ENCODE measurements around the gene RUBCN.

DNA sequence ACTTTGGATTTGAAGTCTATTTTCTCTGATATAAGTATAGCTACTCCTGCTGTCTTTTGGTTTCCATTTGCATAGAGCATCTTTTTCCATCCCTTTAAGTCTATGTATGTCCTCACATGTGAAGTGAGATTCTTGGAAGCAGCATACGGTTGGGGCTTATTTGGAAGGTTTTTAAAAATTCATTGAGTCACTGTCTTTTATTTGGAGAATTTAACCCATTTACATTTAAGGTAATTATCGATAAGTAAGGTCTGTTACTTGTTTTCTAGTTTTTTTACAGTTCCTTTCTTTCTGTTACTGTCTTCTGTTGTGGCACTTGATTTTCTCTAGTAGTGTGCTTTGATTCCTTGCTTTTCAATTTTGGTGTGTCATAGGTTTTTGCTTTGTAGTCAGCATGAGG is 14.0 kb downstream of the RUBCN start:
- TF ChIP-seq, protein P1, sequence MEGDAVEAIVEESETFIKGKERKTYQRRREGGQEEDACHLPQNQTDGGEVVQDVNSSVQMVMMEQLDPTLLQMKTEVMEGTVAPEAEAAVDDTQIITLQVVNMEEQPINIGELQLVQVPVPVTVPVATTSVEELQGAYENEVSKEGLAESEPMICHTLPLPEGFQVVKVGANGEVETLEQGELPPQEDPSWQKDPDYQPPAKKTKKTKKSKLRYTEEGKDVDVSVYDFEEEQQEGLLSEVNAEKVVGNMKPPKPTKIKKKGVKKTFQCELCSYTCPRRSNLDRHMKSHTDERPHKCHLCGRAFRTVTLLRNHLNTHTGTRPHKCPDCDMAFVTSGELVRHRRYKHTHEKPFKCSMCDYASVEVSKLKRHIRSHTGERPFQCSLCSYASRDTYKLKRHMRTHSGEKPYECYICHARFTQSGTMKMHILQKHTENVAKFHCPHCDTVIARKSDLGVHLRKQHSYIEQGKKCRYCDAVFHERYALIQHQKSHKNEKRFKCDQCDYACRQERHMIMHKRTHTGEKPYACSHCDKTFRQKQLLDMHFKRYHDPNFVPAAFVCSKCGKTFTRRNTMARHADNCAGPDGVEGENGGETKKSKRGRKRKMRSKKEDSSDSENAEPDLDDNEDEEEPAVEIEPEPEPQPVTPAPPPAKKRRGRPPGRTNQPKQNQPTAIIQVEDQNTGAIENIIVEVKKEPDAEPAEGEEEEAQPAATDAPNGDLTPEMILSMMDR (optimal IDR thresholded peaks at IDR 0.05 in 1 of 3, IDR thresholded peaks at IDR 0.05 in 1 of 3, conservative IDR thresholded peaks at IDR 0.05 in 1 of 3; ENCODE audit: extremely low read depth in 1 of 3, insufficient read depth in 2 of 3, low read length in 3 of 3), result no peak
- no peak for TF ChIP-seq EZH2 (IDR thresholded peaks at IDR 0.05; ENCODE audit: low read length)
